ENCODE measurements around the gene NMRK2.
A peak's percentile ranks its signal among the peaks of the same experiment; 100 is the strongest.

Gene NMRK2

GRCh38 chr19:3982701-3983541 lies 50.1 kb downstream of the NMRK2 start:
- ATAC-seq (replicated peaks; ENCODE audit: extremely low read depth, poor library complexity, severe bottlenecking) (no peak), DNase-seq (ENCODE audit: low spot score in 2 of 2) (no peak)
- H3K27me3 Mint-ChIP-seq, result no peaks in the 10 kb centered on the region
- peak overlapping the region; percentile 95 for H3K27ac Mint-ChIP-seq (ENCODE audit: low read depth)
- H3K4me3 Mint-ChIP-seq, result peak overlapping the region; percentile 94
- peaks cover 46% of the 10 kb centered on the region for H3K4me1 Mint-ChIP-seq
- peaks cover 79% of the 10 kb centered on the region for H3K36me3 Mint-ChIP-seq (ENCODE audit: insufficient read depth)
- no peaks in the 10 kb centered on the region for H3K9me3 Mint-ChIP-seq

GRCh38 chr19:3983542-3983914 lies 50.7 kb downstream of the NMRK2 start:
- peaks cover 41% of the 10 kb centered on the region for H3K4me1 Mint-ChIP-seq
- H3K27ac Mint-ChIP-seq (ENCODE audit: low read depth), result peak overlapping the region; percentile 95
- H3K9me3 Mint-ChIP-seq, result no peaks in the 10 kb centered on the region
- H3K27me3 Mint-ChIP-seq, result no peaks in the 10 kb centered on the region
- H3K36me3 Mint-ChIP-seq (ENCODE audit: insufficient read depth), result peaks cover 73% of the 10 kb centered on the region
- no peak for DNase-seq (ENCODE audit: low spot score in 2 of 2)
- ATAC-seq (replicated peaks; ENCODE audit: extremely low read depth, poor library complexity, severe bottlenecking), result no peak
- H3K4me3 Mint-ChIP-seq, result peak overlapping the region; percentile 94

GRCh38 chr19:3983936-3984583 lies 51.2 kb downstream of the NMRK2 start:
- DNase-seq (ENCODE audit: low spot score in 2 of 2) (no peak), ATAC-seq (replicated peaks; ENCODE audit: extremely low read depth, poor library complexity, severe bottlenecking) (no peak)
- H3K27me3 Mint-ChIP-seq, result no peaks in the 10 kb centered on the region
- peaks cover 41% of the 10 kb centered on the region for H3K4me1 Mint-ChIP-seq
- H3K9me3 Mint-ChIP-seq, result no peaks in the 10 kb centered on the region
- H3K4me3 Mint-ChIP-seq, result peak overlapping the region; percentile 94
- H3K36me3 Mint-ChIP-seq (ENCODE audit: insufficient read depth), result peaks cover 67% of the 10 kb centered on the region
- H3K27ac Mint-ChIP-seq (ENCODE audit: low read depth), result peak overlapping the region; percentile 95

GRCh38 chr19:3984584-3984907 lies 51.7 kb downstream of the NMRK2 start:
- peak overlapping the region; percentile 95 for H3K27ac Mint-ChIP-seq (ENCODE audit: low read depth)
- H3K4me1 Mint-ChIP-seq, result peaks cover 41% of the 10 kb centered on the region
- ATAC-seq (replicated peaks; ENCODE audit: extremely low read depth, poor library complexity, severe bottlenecking), result peak; percentile 6
- H3K9me3 Mint-ChIP-seq, result no peaks in the 10 kb centered on the region
- peak overlapping the region; percentile 94 for H3K4me3 Mint-ChIP-seq
- no peak for DNase-seq (ENCODE audit: low spot score in 2 of 2)
- H3K27me3 Mint-ChIP-seq, result no peaks in the 10 kb centered on the region
- H3K36me3 Mint-ChIP-seq (ENCODE audit: insufficient read depth), result peaks cover 63% of the 10 kb centered on the region

GRCh38 chr19:3984908-3985642 lies 52.2 kb downstream of the NMRK2 start, which contains the start of gene EEF2:
Gene EEF2 (minus strand): TSS chr19:3985463. CDS start chr19:3985380, 83 bp downstream.
- DNase-seq (ENCODE audit: low spot score in 2 of 2) (peak; percentile 89 to 92), ATAC-seq (replicated peaks; ENCODE audit: extremely low read depth, poor library complexity, severe bottlenecking) (peak; percentile 63)
- H3K27me3 Mint-ChIP-seq, result no peaks in the 10 kb centered on the region
- peak within 1 kb of the TSS; percentile 95 for H3K27ac Mint-ChIP-seq (ENCODE audit: low read depth)
- peaks cover 44% of the 10 kb centered on the region for H3K4me1 Mint-ChIP-seq
- no peaks in the 10 kb centered on the region for H3K9me3 Mint-ChIP-seq
- peaks cover 57% of the 10 kb centered on the region for H3K36me3 Mint-ChIP-seq (ENCODE audit: insufficient read depth)
- peak within 1 kb of the TSS; percentile 94 for H3K4me3 Mint-ChIP-seq

GRCh38 chr19:3985643-3986259 lies 52.9 kb downstream of the NMRK2 start:
- no peaks in the 10 kb centered on the region for H3K27me3 Mint-ChIP-seq
- peaks cover 53% of the 10 kb centered on the region for H3K36me3 Mint-ChIP-seq (ENCODE audit: insufficient read depth)
- H3K4me1 Mint-ChIP-seq, result peaks cover 51% of the 10 kb centered on the region
- DNase-seq (ENCODE audit: low spot score in 2 of 2) (no peak), ATAC-seq (replicated peaks; ENCODE audit: extremely low read depth, poor library complexity, severe bottlenecking) (no peak)
- H3K9me3 Mint-ChIP-seq, result no peaks in the 10 kb centered on the region
- peak overlapping the region; percentile 95 for H3K27ac Mint-ChIP-seq (ENCODE audit: low read depth)
- H3K4me3 Mint-ChIP-seq, result peak overlapping the region; percentile 94

GRCh38 chr19:3986260-3987041 lies 53.6 kb downstream of the NMRK2 start:
- no peaks in the 10 kb centered on the region for H3K27me3 Mint-ChIP-seq
- H3K4me1 Mint-ChIP-seq, result peaks cover 54% of the 10 kb centered on the region
- H3K36me3 Mint-ChIP-seq (ENCODE audit: insufficient read depth), result peaks cover 47% of the 10 kb centered on the region
- peak overlapping the region; percentile 94 for H3K4me3 Mint-ChIP-seq
- ATAC-seq (replicated peaks; ENCODE audit: extremely low read depth, poor library complexity, severe bottlenecking) (no peak), DNase-seq (ENCODE audit: low spot score in 2 of 2) (peak in 1 of 2 donors; percentile 45)
- H3K27ac Mint-ChIP-seq (ENCODE audit: low read depth), result peak overlapping the region; percentile 95
- H3K9me3 Mint-ChIP-seq, result no peaks in the 10 kb centered on the region

- peaks cover 35% of the 10 kb centered on the region for H3K36me3 Mint-ChIP-seq (ENCODE audit: insufficient read depth)
- no peaks in the 10 kb centered on the region for H3K9me3 Mint-ChIP-seq
- no peaks in the 10 kb centered on the region for H3K27me3 Mint-ChIP-seq
- DNase-seq (ENCODE audit: low spot score in 2 of 2) (peak; percentile 84 to 87), ATAC-seq (replicated peaks; ENCODE audit: extremely low read depth, poor library complexity, severe bottlenecking) (peak; percentile 29)
- peak overlapping the region; percentile 94 for H3K4me3 Mint-ChIP-seq
- peaks cover 50% of the 10 kb centered on the region for H3K4me1 Mint-ChIP-seq
- H3K27ac Mint-ChIP-seq (ENCODE audit: low read depth), result peak overlapping the region; percentile 83
These were observed 54.9 kb downstream of the NMRK2 start for GRCh38 chr19:3987619-3988371.

GRCh38 chr19:3990815-3991117 lies 57.9 kb downstream of the NMRK2 start:
- no peak for ATAC-seq (replicated peaks; ENCODE audit: extremely low read depth, poor library complexity, severe bottlenecking)

More at GRCh38 chr19:3990815-3991117, 57.9 kb downstream of the NMRK2 start:
- Mint-ChIP-seq H3K9me3 (no peaks in the 10 kb centered on the region), H3K4me3 (peak overlapping the region; percentile 87), H3K4me1 (peaks cover 21% of the 10 kb centered on the region), H3K27ac (ENCODE audit: low read depth) (peak overlapping the region; percentile 80), H3K36me3 (ENCODE audit: insufficient read depth) (peaks cover 9% of the 10 kb centered on the region), H3K27me3 (no peaks in the 10 kb centered on the region)
- no peak for DNase-seq (ENCODE audit: low spot score in 2 of 2)

All from central memory CD8-positive, alpha-beta T cell (primary cell).